Right lobe of liver (tissue), 6 donors: ENCODE results near the gene FYB1. TPM values are rescaled to one million over a fixed set of nuclear protein-coding genes. Genes with fewer than 3 reads are reported as not detected.

Source experiments
- ATAC-seq, 4 donors: fragments of 200-7000 bp; cut with Tn5 transposase; one replicate each; pipeline ENCODE4 v1.9.1; 2020; ENCODE audit warnings: mild to moderate bottlenecking in 4 of 4, moderate library complexity in 4 of 4
- DNase-seq, 3 donors: peaks; one replicate each; pipeline ENCODE4 v3.0.0-alpha.2; 2020
- H3K27ac ChIP-seq, 3 donors: fragments of 200-600 bp; one replicate each; pipeline ENCODE4 v1.8.0; 2022
- H3K27me3 ChIP-seq, 2 donors: fragments of 200-600 bp; one replicate each; pipeline ENCODE4 v1.8.0; 2022
- H3K36me3 ChIP-seq, 4 donors: fragments of 200-600 bp; sonication (generic) in 1 of 4; one replicate each; pipeline versions ENCODE4 v1.5.1 to v1.8.0; 2017 to 2022; ENCODE audit warnings: control low read depth in 1 of 4
- H3K4me1 ChIP-seq, 4 donors: fragments of 200-600 bp; sonication (generic) in 1 of 4; one replicate each; pipeline versions ENCODE4 v1.5.1 to v1.8.0; 2017 to 2022; ENCODE audit warnings: control low read depth in 1 of 4
- H3K4me3 ChIP-seq, 3 donors: fragments of 200-600 bp; one replicate each; pipeline ENCODE4 v1.8.0; 2022
- H3K9me3 ChIP-seq, 4 donors: fragments of 200-600 bp; sonication (generic) in 1 of 4; one replicate each; pipeline versions ENCODE4 v1.5.1 to v1.8.0; 2017 to 2022; ENCODE audit warnings: control low read depth in 1 of 4
- CTCF ChIP-seq, 4 donors: fragments of 200-600 bp in 3 of 4; fragments of 450-650 bp in 1 of 4; IDR thresholded peaks; one replicate each; pipeline versions ENCODE4 v1.5.1 to v1.8.0; 2016 to 2022; ENCODE audit warnings: antibody characterized with exemption in 4 of 4, mild to moderate bottlenecking in 2 of 4
- POLR2A ChIP-seq: fragments of 450-650 bp; IDR thresholded peaks from one replicate; pipeline ENCODE4 v1.6.1; 2017; ENCODE audit warnings: antibody characterized with exemption, mild to moderate bottlenecking
- WGBS: methylation state at CpG from one replicate; pipeline ENCODE4 v1.1.6; 2018; ENCODE audit warnings: low coverage, low lambda C conversion rate; ENCODE audit not compliant: insufficient coverage; ENCODE audit errors: missing lambda C conversion rate; 5-methylcytosine and 5-hydroxymethylcytosine counted together
- intact Hi-C, 2 donors: fragments of 100-400 bp; cut with DNase I; formaldehyde crosslinking; loops; one replicate each; pipeline versions ENCODE4 v1.11.2 to v1.14.1; 2022
- long read RNA-seq: library from polyadenylated mRNA; unstranded; transcript quantifications from one replicate; pipeline ENCODE4 v2.0.0, GENCODE V29; 2019
- total RNA-seq, 6 experiments: library from RNA; depleted of rRNA in 2 of 6; stranded (reverse); fragments of >200 nt in 2 of 6; fragmentation: NEBNext Ultra II Directional in 3 of 6; extraction: Animal tissue kit (Norgen Biotek cat#: 25700) in 3 of 6; gene quantifications; one replicate each; pipeline versions ENCODE4 v1.1.0 to v1.2.4, GENCODE V29; 2016 to 2023
- donor health status: DM: no; HTN: yes; CAD: no.
- donor health status: DM: no; HTN: no; CAD: no.
- donor health status: DM: no; HTN: no; CAD: no.
- donor health status: DM: no; HTN: yes; CAD: no.
- donor health status: DM: no; HTN: yes; CAD: no.

Gene FYB1, protein sequence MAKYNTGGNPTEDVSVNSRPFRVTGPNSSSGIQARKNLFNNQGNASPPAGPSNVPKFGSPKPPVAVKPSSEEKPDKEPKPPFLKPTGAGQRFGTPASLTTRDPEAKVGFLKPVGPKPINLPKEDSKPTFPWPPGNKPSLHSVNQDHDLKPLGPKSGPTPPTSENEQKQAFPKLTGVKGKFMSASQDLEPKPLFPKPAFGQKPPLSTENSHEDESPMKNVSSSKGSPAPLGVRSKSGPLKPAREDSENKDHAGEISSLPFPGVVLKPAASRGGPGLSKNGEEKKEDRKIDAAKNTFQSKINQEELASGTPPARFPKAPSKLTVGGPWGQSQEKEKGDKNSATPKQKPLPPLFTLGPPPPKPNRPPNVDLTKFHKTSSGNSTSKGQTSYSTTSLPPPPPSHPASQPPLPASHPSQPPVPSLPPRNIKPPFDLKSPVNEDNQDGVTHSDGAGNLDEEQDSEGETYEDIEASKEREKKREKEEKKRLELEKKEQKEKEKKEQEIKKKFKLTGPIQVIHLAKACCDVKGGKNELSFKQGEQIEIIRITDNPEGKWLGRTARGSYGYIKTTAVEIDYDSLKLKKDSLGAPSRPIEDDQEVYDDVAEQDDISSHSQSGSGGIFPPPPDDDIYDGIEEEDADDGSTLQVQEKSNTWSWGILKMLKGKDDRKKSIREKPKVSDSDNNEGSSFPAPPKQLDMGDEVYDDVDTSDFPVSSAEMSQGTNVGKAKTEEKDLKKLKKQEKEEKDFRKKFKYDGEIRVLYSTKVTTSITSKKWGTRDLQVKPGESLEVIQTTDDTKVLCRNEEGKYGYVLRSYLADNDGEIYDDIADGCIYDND
- total RNA-seq, result 10 to 100 TPM in 3 of 6 experiments, 1 to 10 TPM in 3; 3.7 to 15.3 (median 9.1) TPM
- long read RNA-seq, partial matches to known transcripts, result 0 of 1 reads
- long read RNA-seq, other reads (novel, unspliced or antisense), result 1 of 1 reads

- peak within 1 kb of the TSS in 1 of 3 donors; percentile 19 for H3K4me3 ChIP-seq
- H3K4me1 ChIP-seq, result no peaks in the 10 kb centered on the region
- peak; percentile 47 to 68 (median 60) for ATAC-seq
- WGBS, result 43% methylated on average over 1 of the region's 4 CpGs
- intact Hi-C loops, result loop anchor here in 1 of 2 donors (10.0 kb wide), 1 partner anchor 345 kb away; no protein-coding TSS in a partner anchor
- no peaks in the 10 kb centered on the region for H3K27me3 ChIP-seq
- H3K36me3 ChIP-seq, result no peaks in the 10 kb centered on the region
- TF ChIP-seq CTCF (IDR thresholded peaks at IDR 0.05) (no peak), POLR2A (no peak)
- no peaks in the 10 kb centered on the region for H3K9me3 ChIP-seq
- peak in 2 of 3 donors; percentile 41 to 64 for DNase-seq
- no peak within 1 kb of the TSS for H3K27ac ChIP-seq
Observed at GRCh38 chr5:39219437-39219836, at the start of gene FYB1. Gene FYB1 (minus strand): TSS chr5:39219563. CDS start chr5:39202960, 16,603 bp downstream.

- Histone ChIP-seq H3K27ac (no peak overlapping the region), H3K4me3 (no peak overlapping the region), H3K4me1 (no peaks in the 10 kb centered on the region), H3K9me3 (no peaks in the 10 kb centered on the region), H3K36me3 (no peaks in the 10 kb centered on the region), H3K27me3 (no peaks in the 10 kb centered on the region)
- no peak for TF ChIP-seq CTCF (IDR thresholded peaks at IDR 0.05)
- no peak for TF ChIP-seq POLR2A
- DNase-seq (no peak), ATAC-seq (no peak)
- WGBS, result 79% methylated on average over 2 of the region's 2 CpGs
- intact Hi-C loops, result no loop called here
Observed at GRCh38 chr5:39267186-39267585, 47.8 kb upstream of the FYB1 start.

GRCh38 chr5:39266442-39266841, 47.1 kb upstream of the FYB1 start:
- Histone ChIP-seq H3K4me1 (no peaks in the 10 kb centered on the region), H3K4me3 (no peak overlapping the region), H3K9me3 (no peaks in the 10 kb centered on the region), H3K36me3 (no peaks in the 10 kb centered on the region), H3K27me3 (no peaks in the 10 kb centered on the region), H3K27ac (no peak overlapping the region)
- no peak for TF ChIP-seq POLR2A
- no peak for TF ChIP-seq CTCF (IDR thresholded peaks at IDR 0.05)
- 15% methylated on average over 2 of the region's 2 CpGs for WGBS
- DNase-seq (no peak), ATAC-seq (peak in 2 of 4 donors; percentile 20 to 29)
- intact Hi-C loops, result no loop called here

DNA sequence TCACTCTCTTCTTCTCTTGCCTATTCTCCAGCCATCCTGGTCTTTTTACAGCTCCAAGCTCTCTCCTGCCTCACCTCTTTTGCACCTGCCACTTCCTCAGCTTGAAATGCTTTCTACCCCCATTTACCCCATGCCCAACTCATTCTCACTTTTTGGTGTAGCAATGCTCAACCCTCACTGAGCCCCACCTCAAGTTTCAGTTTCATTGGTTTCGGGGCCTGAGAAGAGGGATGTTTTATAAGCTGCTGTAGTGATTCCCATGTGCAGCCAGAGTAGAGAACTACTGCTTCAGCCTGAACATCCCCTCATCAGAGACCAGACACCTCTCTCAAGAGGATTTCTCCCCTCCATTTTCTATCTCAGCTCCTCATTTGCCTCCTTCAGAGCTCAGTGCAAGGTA, 45.2 kb upstream of the FYB1 start:
- ATAC-seq (peak in 1 of 4 donors; percentile 34), DNase-seq (no peak)
- Histone ChIP-seq H3K27me3 (no peaks in the 10 kb centered on the region), H3K27ac (no peak overlapping the region), H3K9me3 (no peaks in the 10 kb centered on the region), H3K4me3 (no peak overlapping the region), H3K36me3 (no peaks in the 10 kb centered on the region), H3K4me1 (no peaks in the 10 kb centered on the region)
- 56% methylated on average over 1 of the region's 1 CpG for WGBS
- TF ChIP-seq CTCF (IDR thresholded peaks at IDR 0.05) (no peak), POLR2A (no peak)
- intact Hi-C loops, result no loop called here
